HepG2 (cell line): ENCODE results near the gene SEC31A. TPM values are rescaled to one million over a fixed set of nuclear protein-coding genes. Genes with fewer than 3 reads are reported as not detected.

ENCODE experiments used
- ATAC-seq: fragments of 200-7000 bp; cut with Tn5 transposase; 3 replicates; pipeline ENCODE4 v1.9.1; 2020; ENCODE audit warnings: mild to moderate bottlenecking, moderate library complexity
- BruUV-seq: library from RNA; stranded (reverse); fragments of 400-500 nt; replicated peaks from 2 replicates; lab custom pipeline; 2021; lab: Mats Ljungman, UMichigan
- CTCF ChIA-PET: fragments of 300-600 bp; formaldehyde crosslinking; extraction: SDS; loops from one replicate; lab custom pipeline; 2021; ENCODE audit warnings: low total read pairs, inconsistent platforms, low intra/inter-chr PET ratio; lab: Yijun Ruan, JAX
- POLR2A ChIA-PET: fragments of 350-600 bp; sonication (Branson Sonifier 250); formaldehyde crosslinking; loops from one replicate; lab custom pipeline; 2020; ENCODE audit warnings: antibody characterized with exemption, inconsistent platforms; lab: Yijun Ruan, JAX
- DNase-seq: peaks from one replicate; pipeline ENCODE4 v3.0.0-alpha.2; 2015; ENCODE audit warnings: low spot score
- FAIRE-seq: peaks from 3 replicates; lab custom pipeline; 2011; peaks lifted over from hg19 to GRCh38; lab: Jason Lieb, UNC
- H2AFZ ChIP-seq: one replicate; pipeline ENCODE4 v1.6.1; 2011; ENCODE audit warnings: low read length, inconsistent platforms
- H3K27ac ChIP-seq: fragments of 300-600 bp; 3 replicates; pipeline ENCODE4 v1.8.0; 2011; ENCODE audit warnings: mixed run types, mild to moderate bottlenecking, mixed read lengths, low read length, inconsistent platforms; ENCODE audit not compliant: insufficient read depth; ENCODE audit errors: extremely low read length
- H3K27me3 ChIP-seq, 2 experiments: fragments of 200-600 bp in 1 of 2; 2 replicates in 1 of 2; 3 replicates in 1 of 2; pipeline versions ENCODE4 v1.6.0 to v1.8.0; 2011; ENCODE audit warnings: low read length in 2 of 2, mild to moderate bottlenecking in 2 of 2, moderate library complexity in 2 of 2, inconsistent platforms in 1 of 2; ENCODE audit not compliant: insufficient read depth in 2 of 2, control insufficient read depth in 1 of 2
- H3K36me3 ChIP-seq, 2 experiments: fragments of 200-600 bp in 1 of 2; replicated peaks in 1 of 2; 2 replicates in 1 of 2; 3 replicates in 1 of 2; pipeline versions ENCODE4 v1.5.1 to v1.8.0; 2011; ENCODE audit warnings: low read length in 2 of 2, inconsistent platforms in 1 of 2; ENCODE audit not compliant: insufficient read depth in 2 of 2, control insufficient read depth in 1 of 2
- H3K4me1 ChIP-seq: 2 replicates; pipeline ENCODE4 v1.5.1; 2012; ENCODE audit warnings: low read length, inconsistent platforms; ENCODE audit not compliant: insufficient read depth
- H3K4me2 ChIP-seq: 2 replicates; pipeline ENCODE4 v1.6.0; 2011; ENCODE audit warnings: low read depth, low read length, inconsistent platforms
- H3K4me3 ChIP-seq, 3 experiments: fragments of 200-600 bp in 1 of 3; sonication (generic), shearing (Covaris generic) in 1 of 3; replicated peaks in 1 of 3; 2 replicates each; pipeline ENCODE4 v1.5.1; 2011 to 2016; ENCODE audit warnings: low read length in 3 of 3, inconsistent platforms in 2 of 3, low read depth in 2 of 3, mild to moderate bottlenecking in 2 of 3, control low read depth in 1 of 3, mixed read lengths in 1 of 3; ENCODE audit not compliant: insufficient read depth in 1 of 3
- H3K79me2 ChIP-seq: one replicate; pipeline ENCODE4 v1.6.1; 2011; ENCODE audit warnings: low read length, inconsistent platforms; ENCODE audit not compliant: insufficient read depth
- H3K9ac ChIP-seq: 2 replicates; pipeline ENCODE4 v1.6.0; 2011; ENCODE audit warnings: mild to moderate bottlenecking, low read depth, low read length, inconsistent platforms; ENCODE audit not compliant: insufficient read depth
- H3K9me3 ChIP-seq: 2 replicates; pipeline ENCODE4 v1.5.1; 2012; ENCODE audit warnings: mild to moderate bottlenecking, low read length
- H4K20me1 ChIP-seq: 2 replicates; pipeline ENCODE4 v1.6.0; 2011; ENCODE audit warnings: inconsistent platforms, mild to moderate bottlenecking, low read length, moderate library complexity; ENCODE audit not compliant: insufficient read depth
- AGO1 ChIP-seq: fragments of 200-400 bp; formaldehyde crosslinking; IDR thresholded peaks from 2 replicates; pipeline ENCODE4 v1.6.1; 2017; ENCODE audit warnings: mild to moderate bottlenecking, low read depth, low read length, moderate library complexity; ENCODE audit not compliant: poor library complexity, severe bottlenecking
- NAIF1 ChIP-seq: sonication (generic); formaldehyde crosslinking; IDR thresholded peaks from 2 replicates; pipeline ENCODE4 v1.5.0; 2020; ENCODE audit warnings: mild to moderate bottlenecking, missing genetic modification reagents, borderline replicate concordance
- SP4 ChIP-seq: sonication (generic); formaldehyde crosslinking; IDR thresholded peaks from 2 replicates; pipeline ENCODE4 v1.8.1; 2023; ENCODE audit warnings: mild to moderate bottlenecking, missing genetic modification reagents
- ZNF251 ChIP-seq: sonication (generic); formaldehyde crosslinking; IDR thresholded peaks from 2 replicates; pipeline ENCODE4 v1.9.0; 2021; ENCODE audit warnings: mild to moderate bottlenecking, missing genetic modification reagents
- ZNF317 ChIP-seq: sonication (generic); formaldehyde crosslinking; IDR thresholded peaks from 2 replicates; pipeline ENCODE4 v1.5.0; 2020; ENCODE audit warnings: mild to moderate bottlenecking, missing genetic modification reagents
- ZNF605 ChIP-seq: sonication (generic); formaldehyde crosslinking; IDR thresholded peaks from 2 replicates; pipeline ENCODE4 v1.8.0; 2022; ENCODE audit warnings: mild to moderate bottlenecking, missing genetic modification reagents
- WGBS: methylation state at CpG from one replicate; pipeline ENCODE4 v1.1.6; 2017; ENCODE audit warnings: low lambda C conversion rate; 5-methylcytosine and 5-hydroxymethylcytosine counted together
- in situ Hi-C: cut with HindIII; loops from 2 replicates; pipeline ENCODE4 v1.10.0; 2017; ENCODE audit warnings: low pct_unique_long_range_greater_than_20kb; ENCODE audit not compliant: extremely low pct_ligation_motif_present
- intact Hi-C: fragments of 100-400 bp; cut with micrococcal nuclease; formaldehyde crosslinking; loops from one replicate; pipeline ENCODE4 v1.10.0; 2022; ENCODE audit not compliant: unreplicated experiment
- polyA plus RNA-seq, 8 experiments: library from polyadenylated mRNA; depleted of rRNA in 3 of 8; stranded (reverse) in 7 of 8; unstranded in 1 of 8; fragments of >200 nt; fragmentation: Illumina TruSeq in 4 of 8; extraction: Trizol in 4 of 8; gene quantifications; 2 replicates each; pipeline versions ENCODE4 v1.2.1 to v1.2.3, GENCODE V29; 2011 to 2016; ENCODE audit warnings: low read depth in 4 of 8, missing spikeins in 1 of 8, mixed read lengths in 1 of 8; ENCODE audit not compliant: insufficient read depth in 1 of 8
- total RNA-seq, 5 experiments: library from RNA; depleted of rRNA; stranded (reverse); fragments of >200 nt; fragmentation: Illumina TruSeq; extraction: Trizol; gene quantifications; 2 replicates each; pipeline ENCODE4 v1.2.3, GENCODE V29; 2016; ENCODE audit warnings: low read depth in 1 of 5
- TF ChIP-seq, protein P1 (sequence below): sonication (generic); formaldehyde crosslinking; IDR thresholded peaks from 2 replicates; pipeline ENCODE4 v1.4.0; 2020; ENCODE audit warnings: missing genetic modification reagents
- TF ChIP-seq, protein P2 (sequence below): sonication (generic); formaldehyde crosslinking; IDR thresholded peaks from 2 replicates; pipeline ENCODE4 v1.9.0; 2021; ENCODE audit warnings: mild to moderate bottlenecking, missing genetic modification reagents

The SEC31A gene
- total and polyA plus RNA-seq, 2 of the 13 experiments (the other 11 are each of a cell fraction or from before 2014, with no cell fraction given): 231 to 435 TPM

DNA sequence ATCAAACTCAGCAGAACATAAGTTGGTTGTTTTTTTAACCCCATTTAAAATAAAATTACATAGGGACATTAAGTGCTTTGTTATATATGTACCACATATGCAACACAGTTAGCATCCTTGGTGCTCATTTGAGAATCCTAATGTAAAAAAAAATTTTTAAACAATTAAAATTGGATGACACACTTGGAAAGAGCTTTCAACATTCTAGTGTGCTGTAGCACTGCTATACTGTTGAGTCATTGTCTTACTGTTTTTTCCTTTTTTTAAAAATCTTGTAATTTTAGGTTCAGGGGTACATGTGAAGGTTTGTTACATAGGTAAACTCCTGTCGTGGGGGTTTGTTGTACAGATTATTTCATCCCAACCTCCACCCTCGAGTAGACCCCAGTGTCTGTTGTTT, 22.4 kb upstream of the SEC31A start:
- ChIA-PET CTCF (no interaction called here), POLR2A (no interaction called here)
- intact Hi-C loops (no loop called here), in situ Hi-C loops (no loop called here)
- 49% methylated on average over 2 of the region's 2 CpGs for WGBS
- ATAC-seq (no peak), FAIRE-seq (no peak), DNase-seq (no peak)
- no peaks in the 10 kb centered on the region for H4K20me1 ChIP-seq
- H2AFZ ChIP-seq: no peak overlapping the region
- H3K79me2 ChIP-seq: no peaks in the 10 kb centered on the region
- H3K27ac ChIP-seq: no peak overlapping the region
- no peak overlapping the region for H3K9ac ChIP-seq
- peaks cover 0 to 14% of the 10 kb centered on the region in 2 experiments; a peak in 3 of 5 replicates for H3K36me3 ChIP-seq
- BruUV-seq: no TSS peak
- H3K4me1 ChIP-seq: no peaks in the 10 kb centered on the region
- H3K4me3 ChIP-seq: no peak overlapping the region
- H3K27me3 ChIP-seq: no peaks in the 10 kb centered on the region
- no peaks in the 10 kb centered on the region for H3K9me3 ChIP-seq
- H3K4me2 ChIP-seq: no peak overlapping the region
- TF ChIP-seq ZNF317 (CRISPR knock-in tag) (no peak), ZNF251 (CRISPR knock-in tag) (no peak), AGO1 (no peak), ZNF605 (CRISPR knock-in tag) (no peak), SP4 (no peak), NAIF1 (no peak)
- TF ChIP-seq, protein P1, sequence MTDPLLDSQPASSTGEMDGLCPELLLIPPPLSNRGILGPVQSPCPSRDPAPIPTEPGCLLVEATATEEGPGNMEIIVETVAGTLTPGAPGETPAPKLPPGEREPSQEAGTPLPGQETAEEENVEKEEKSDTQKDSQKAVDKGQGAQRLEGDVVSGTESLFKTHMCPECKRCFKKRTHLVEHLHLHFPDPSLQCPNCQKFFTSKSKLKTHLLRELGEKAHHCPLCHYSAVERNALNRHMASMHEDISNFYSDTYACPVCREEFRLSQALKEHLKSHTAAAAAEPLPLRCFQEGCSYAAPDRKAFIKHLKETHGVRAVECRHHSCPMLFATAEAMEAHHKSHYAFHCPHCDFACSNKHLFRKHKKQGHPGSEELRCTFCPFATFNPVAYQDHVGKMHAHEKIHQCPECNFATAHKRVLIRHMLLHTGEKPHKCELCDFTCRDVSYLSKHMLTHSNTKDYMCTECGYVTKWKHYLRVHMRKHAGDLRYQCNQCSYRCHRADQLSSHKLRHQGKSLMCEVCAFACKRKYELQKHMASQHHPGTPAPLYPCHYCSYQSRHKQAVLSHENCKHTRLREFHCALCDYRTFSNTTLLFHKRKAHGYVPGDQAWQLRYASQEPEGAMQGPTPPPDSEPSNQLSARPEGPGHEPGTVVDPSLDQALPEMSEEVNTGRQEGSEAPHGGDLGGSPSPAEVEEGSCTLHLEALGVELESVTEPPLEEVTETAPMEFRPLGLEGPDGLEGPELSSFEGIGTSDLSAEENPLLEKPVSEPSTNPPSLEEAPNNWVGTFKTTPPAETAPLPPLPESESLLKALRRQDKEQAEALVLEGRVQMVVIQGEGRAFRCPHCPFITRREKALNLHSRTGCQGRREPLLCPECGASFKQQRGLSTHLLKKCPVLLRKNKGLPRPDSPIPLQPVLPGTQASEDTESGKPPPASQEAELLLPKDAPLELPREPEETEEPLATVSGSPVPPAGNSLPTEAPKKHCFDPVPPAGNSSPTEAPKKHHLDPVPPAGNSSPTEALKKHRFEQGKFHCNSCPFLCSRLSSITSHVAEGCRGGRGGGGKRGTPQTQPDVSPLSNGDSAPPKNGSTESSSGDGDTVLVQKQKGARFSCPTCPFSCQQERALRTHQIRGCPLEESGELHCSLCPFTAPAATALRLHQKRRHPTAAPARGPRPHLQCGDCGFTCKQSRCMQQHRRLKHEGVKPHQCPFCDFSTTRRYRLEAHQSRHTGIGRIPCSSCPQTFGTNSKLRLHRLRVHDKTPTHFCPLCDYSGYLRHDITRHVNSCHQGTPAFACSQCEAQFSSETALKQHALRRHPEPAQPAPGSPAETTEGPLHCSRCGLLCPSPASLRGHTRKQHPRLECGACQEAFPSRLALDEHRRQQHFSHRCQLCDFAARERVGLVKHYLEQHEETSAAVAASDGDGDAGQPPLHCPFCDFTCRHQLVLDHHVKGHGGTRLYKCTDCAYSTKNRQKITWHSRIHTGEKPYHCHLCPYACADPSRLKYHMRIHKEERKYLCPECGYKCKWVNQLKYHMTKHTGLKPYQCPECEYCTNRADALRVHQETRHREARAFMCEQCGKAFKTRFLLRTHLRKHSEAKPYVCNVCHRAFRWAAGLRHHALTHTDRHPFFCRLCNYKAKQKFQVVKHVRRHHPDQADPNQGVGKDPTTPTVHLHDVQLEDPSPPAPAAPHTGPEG (CRISPR knock-in tag): no peak
- TF ChIP-seq, protein P2, sequence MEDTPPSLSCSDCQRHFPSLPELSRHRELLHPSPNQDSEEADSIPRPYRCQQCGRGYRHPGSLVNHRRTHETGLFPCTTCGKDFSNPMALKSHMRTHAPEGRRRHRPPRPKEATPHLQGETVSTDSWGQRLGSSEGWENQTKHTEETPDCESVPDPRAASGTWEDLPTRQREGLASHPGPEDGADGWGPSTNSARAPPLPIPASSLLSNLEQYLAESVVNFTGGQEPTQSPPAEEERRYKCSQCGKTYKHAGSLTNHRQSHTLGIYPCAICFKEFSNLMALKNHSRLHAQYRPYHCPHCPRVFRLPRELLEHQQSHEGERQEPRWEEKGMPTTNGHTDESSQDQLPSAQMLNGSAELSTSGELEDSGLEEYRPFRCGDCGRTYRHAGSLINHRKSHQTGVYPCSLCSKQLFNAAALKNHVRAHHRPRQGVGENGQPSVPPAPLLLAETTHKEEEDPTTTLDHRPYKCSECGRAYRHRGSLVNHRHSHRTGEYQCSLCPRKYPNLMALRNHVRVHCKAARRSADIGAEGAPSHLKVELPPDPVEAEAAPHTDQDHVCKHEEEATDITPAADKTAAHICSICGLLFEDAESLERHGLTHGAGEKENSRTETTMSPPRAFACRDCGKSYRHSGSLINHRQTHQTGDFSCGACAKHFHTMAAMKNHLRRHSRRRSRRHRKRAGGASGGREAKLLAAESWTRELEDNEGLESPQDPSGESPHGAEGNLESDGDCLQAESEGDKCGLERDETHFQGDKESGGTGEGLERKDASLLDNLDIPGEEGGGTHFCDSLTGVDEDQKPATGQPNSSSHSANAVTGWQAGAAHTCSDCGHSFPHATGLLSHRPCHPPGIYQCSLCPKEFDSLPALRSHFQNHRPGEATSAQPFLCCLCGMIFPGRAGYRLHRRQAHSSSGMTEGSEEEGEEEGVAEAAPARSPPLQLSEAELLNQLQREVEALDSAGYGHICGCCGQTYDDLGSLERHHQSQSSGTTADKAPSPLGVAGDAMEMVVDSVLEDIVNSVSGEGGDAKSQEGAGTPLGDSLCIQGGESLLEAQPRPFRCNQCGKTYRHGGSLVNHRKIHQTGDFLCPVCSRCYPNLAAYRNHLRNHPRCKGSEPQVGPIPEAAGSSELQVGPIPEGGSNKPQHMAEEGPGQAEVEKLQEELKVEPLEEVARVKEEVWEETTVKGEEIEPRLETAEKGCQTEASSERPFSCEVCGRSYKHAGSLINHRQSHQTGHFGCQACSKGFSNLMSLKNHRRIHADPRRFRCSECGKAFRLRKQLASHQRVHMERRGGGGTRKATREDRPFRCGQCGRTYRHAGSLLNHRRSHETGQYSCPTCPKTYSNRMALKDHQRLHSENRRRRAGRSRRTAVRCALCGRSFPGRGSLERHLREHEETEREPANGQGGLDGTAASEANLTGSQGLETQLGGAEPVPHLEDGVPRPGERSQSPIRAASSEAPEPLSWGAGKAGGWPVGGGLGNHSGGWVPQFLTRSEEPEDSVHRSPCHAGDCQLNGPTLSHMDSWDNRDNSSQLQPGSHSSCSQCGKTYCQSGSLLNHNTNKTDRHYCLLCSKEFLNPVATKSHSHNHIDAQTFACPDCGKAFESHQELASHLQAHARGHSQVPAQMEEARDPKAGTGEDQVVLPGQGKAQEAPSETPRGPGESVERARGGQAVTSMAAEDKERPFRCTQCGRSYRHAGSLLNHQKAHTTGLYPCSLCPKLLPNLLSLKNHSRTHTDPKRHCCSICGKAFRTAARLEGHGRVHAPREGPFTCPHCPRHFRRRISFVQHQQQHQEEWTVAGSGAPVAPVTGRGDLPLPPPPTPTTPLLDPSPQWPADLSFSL: no peak
